Gastroesophageal sphincter (tissue), 4 donors: Measurements from ENCODE around the gene LITAFD. TPM values are rescaled to one million over a fixed set of nuclear protein-coding genes. Genes with fewer than 3 reads are reported as not detected.

Experiments
- ATAC-seq: fragments of 150-250 bp; one replicate; pipeline ENCODE4 v1.9.1; 2016; ENCODE audit warnings: mild to moderate bottlenecking, moderate library complexity
- H3K27ac ChIP-seq, 4 donors: fragments of 200-600 bp; sonication (generic) in 3 of 4; 1 replicate in 3 of 4; 2 replicates in 1 of 4; pipeline ENCODE4 v1.5.1; 2016 to 2019
- H3K27me3 ChIP-seq: fragments of 200-600 bp; sonication (generic); one replicate; pipeline ENCODE4 v1.5.1; 2019
- H3K36me3 ChIP-seq, 2 donors: fragments of 200-600 bp; sonication (generic); one replicate each; pipeline ENCODE4 v1.5.1; 2019; ENCODE audit warnings: control low read depth in 1 of 2
- H3K4me1 ChIP-seq, 3 donors: fragments of 200-600 bp; sonication (generic); 1 replicate in 2 of 3; 2 replicates in 1 of 3; pipeline ENCODE4 v1.5.1; 2016 to 2019; ENCODE audit warnings: control low read depth in 2 of 3
- H3K4me3 ChIP-seq, 2 donors: fragments of 200-600 bp; sonication (generic); one replicate each; pipeline ENCODE4 v1.5.1; 2019; ENCODE audit warnings: mild to moderate bottlenecking in 1 of 2, moderate library complexity in 1 of 2
- H3K9me3 ChIP-seq, 3 donors: fragments of 200-600 bp; sonication (generic); one replicate each; pipeline ENCODE4 v1.5.1; 2017 to 2019; ENCODE audit warnings: control low read depth in 2 of 3
- CTCF ChIP-seq, 4 experiments: fragments of 200-600 bp in 2 of 4; fragments of 450-650 bp in 2 of 4; sonication (generic) in 1 of 4; IDR thresholded peaks; one replicate each; pipeline ENCODE4 v1.5.1; 2017 to 2019; ENCODE audit warnings: antibody characterized with exemption in 4 of 4, mild to moderate bottlenecking in 2 of 4, moderate library complexity in 2 of 4
- EP300 ChIP-seq: sonication (generic); formaldehyde crosslinking; IDR thresholded peaks from one replicate; pipeline ENCODE4 v1.6.1; 2017; ENCODE audit warnings: antibody characterized with exemption, mild to moderate bottlenecking
- POLR2A ChIP-seq, 2 donors: fragments of 450-650 bp; IDR thresholded peaks; one replicate each; pipeline ENCODE4 v1.6.1; 2017; ENCODE audit warnings: antibody characterized with exemption in 2 of 2, mild to moderate bottlenecking in 2 of 2, moderate library complexity in 1 of 2
- POLR2AphosphoS5 ChIP-seq: sonication (generic); formaldehyde crosslinking; IDR thresholded peaks from one replicate; pipeline ENCODE4 v1.6.1; 2017; ENCODE audit warnings: antibody characterized with exemption
- WGBS, 2 donors: methylation state at CpG; one replicate each; pipeline ENCODE4 v1.1.5; 2018; ENCODE audit warnings: low coverage in 1 of 2; 5-methylcytosine and 5-hydroxymethylcytosine counted together
- total RNA-seq, 4 donors: library from RNA; depleted of rRNA; stranded (reverse); fragments of >200 nt; gene quantifications; one replicate each; pipeline ENCODE4 v1.1.0, GENCODE V29; 2016

The LITAFD gene
- total RNA-seq, 4 donors from 2014 or later: not detected

GRCh38 chr16:8846401-8846932 lies 35.7 kb upstream of the LITAFD start:
- no peak for TF ChIP-seq POLR2A (IDR thresholded peaks at IDR 0.05)
- TF ChIP-seq EP300: no peak
- no peak for TF ChIP-seq CTCF (IDR thresholded peaks at IDR 0.05)
- no peak for TF ChIP-seq POLR2AphosphoS5
- ATAC-seq: no peak
- 89 to 94% methylated on average over 5 to 9 of the region's 10 CpGs for WGBS, 2 donors
- H3K36me3 ChIP-seq: peaks cover 0 to 42% of the 10 kb centered on the region in 2 donors
- H3K27me3 ChIP-seq: no peaks in the 10 kb centered on the region
- peaks cover 0 to 17% (median 0%) of the 10 kb centered on the region in 3 donors for H3K4me1 ChIP-seq
- no peak overlapping the region for H3K4me3 ChIP-seq
- H3K27ac ChIP-seq: no peak overlapping the region
- no peaks in the 10 kb centered on the region for H3K9me3 ChIP-seq

GRCh38 chr16:8847145-8847544 lies 35.0 kb upstream of the LITAFD start:
- H3K27ac ChIP-seq: no peak overlapping the region
- 88 to 92% methylated on average over 6 to 8 of the region's 13 CpGs for WGBS, 2 donors

GRCh38 chr16:8847623-8848022 lies 34.5 kb upstream of the LITAFD start:
- H3K27me3 ChIP-seq: no peaks in the 10 kb centered on the region
- H3K4me3 ChIP-seq: no peak overlapping the region
- WGBS, 2 donors: 93% methylated on average over 10 of the region's 15 CpGs; no CpG with 5 or more reads in 1 of the 2 donors
- H3K36me3 ChIP-seq: peaks cover 0 to 51% of the 10 kb centered on the region in 2 donors
- no peak for TF ChIP-seq POLR2A (IDR thresholded peaks at IDR 0.05)
- no peak for TF ChIP-seq CTCF (IDR thresholded peaks at IDR 0.05)
- TF ChIP-seq POLR2AphosphoS5: no peak
- no peak for TF ChIP-seq EP300
- no peaks in the 10 kb centered on the region for H3K9me3 ChIP-seq
- peaks cover 0 to 17% (median 0%) of the 10 kb centered on the region in 3 donors for H3K4me1 ChIP-seq
- no peak overlapping the region for H3K27ac ChIP-seq
- no peak for ATAC-seq

More at GRCh38 chr16:8847145-8847544, 35.0 kb upstream of the LITAFD start:
- Histone ChIP-seq H3K4me1 (peaks cover 0 to 17% (median 0%) of the 10 kb centered on the region in 3 donors), H3K27me3 (no peaks in the 10 kb centered on the region), H3K9me3 (no peaks in the 10 kb centered on the region), H3K36me3 (peaks cover 0 to 46% of the 10 kb centered on the region in 2 donors), H3K4me3 (no peak overlapping the region)
- ATAC-seq: no peak
- no peak for TF ChIP-seq CTCF (IDR thresholded peaks at IDR 0.05)
- no peak for TF ChIP-seq POLR2A (IDR thresholded peaks at IDR 0.05)
- TF ChIP-seq EP300: no peak
- no peak for TF ChIP-seq POLR2AphosphoS5

GRCh38 chr16:8848231-8848938 lies 33.8 kb upstream of the LITAFD start:
- H3K36me3 ChIP-seq: peaks cover 0 to 59% of the 10 kb centered on the region in 2 donors
- no peak for ATAC-seq
- no peak overlapping the region for H3K4me3 ChIP-seq
- H3K4me1 ChIP-seq: peaks cover 0 to 17% (median 0%) of the 10 kb centered on the region in 3 donors
- TF ChIP-seq EP300 (no peak), POLR2A (IDR thresholded peaks at IDR 0.05) (no peak), CTCF (IDR thresholded peaks at IDR 0.05) (no peak)
- H3K27me3 ChIP-seq: no peaks in the 10 kb centered on the region
- peak overlapping the region in 1 of 4 donors; percentile 37 for H3K27ac ChIP-seq
- 80 to 93% methylated on average over 7 to 12 of the region's 26 CpGs for WGBS, 2 donors
- H3K9me3 ChIP-seq: no peaks in the 10 kb centered on the region

GRCh38 chr16:8848939-8849391 lies 33.2 kb upstream of the LITAFD start:
- 54 to 73% methylated on average over 3 to 4 of the region's 8 CpGs for WGBS, 2 donors
- H3K4me1 ChIP-seq: peaks cover 0 to 17% (median 0%) of the 10 kb centered on the region in 3 donors
- TF ChIP-seq CTCF (IDR thresholded peaks at IDR 0.05) (no peak), POLR2AphosphoS5 (no peak)
- H3K4me3 ChIP-seq: no peak overlapping the region
- H3K27ac ChIP-seq: peak overlapping the region in 2 of 4 donors; percentile 17 to 37
- no peak for ATAC-seq
- H3K36me3 ChIP-seq: peaks cover 0 to 64% of the 10 kb centered on the region in 2 donors
- no peaks in the 10 kb centered on the region for H3K27me3 ChIP-seq
- no peaks in the 10 kb centered on the region for H3K9me3 ChIP-seq
